ENCODE measurements around the gene GASK1A.

Gene GASK1A

DNA sequence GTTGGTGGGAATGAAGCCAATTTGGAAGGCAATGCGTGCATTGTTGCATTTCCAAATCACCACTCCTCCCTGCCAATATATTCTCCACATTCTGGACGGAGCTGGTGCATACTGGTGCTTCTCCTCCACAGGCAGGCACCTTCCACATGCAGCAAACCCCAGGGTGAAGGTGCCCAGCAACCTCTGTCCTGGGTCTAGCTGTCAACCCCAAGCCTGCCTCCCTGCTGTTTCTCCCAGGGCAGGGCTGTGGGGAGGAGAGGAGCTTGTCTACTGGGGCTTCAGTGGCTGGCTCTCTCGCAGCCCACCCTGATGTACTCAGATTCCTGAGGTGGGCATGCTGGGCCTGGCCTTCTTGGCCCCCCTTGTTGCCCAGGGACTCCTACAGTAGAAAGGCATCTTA, 20.1 kb downstream of the GASK1A start:
- Mint-ChIP-seq H3K9me3 (no peaks in the 10 kb centered on the region), H3K27ac (no peak overlapping the region), H3K36me3 (no peaks in the 10 kb centered on the region), H3K4me3 (no peak overlapping the region), H3K4me1 (no peaks in the 10 kb centered on the region)
- no peak for ATAC-seq
- DNase-seq (ENCODE audit: low spot score in 2 of 2): no peak

DNA sequence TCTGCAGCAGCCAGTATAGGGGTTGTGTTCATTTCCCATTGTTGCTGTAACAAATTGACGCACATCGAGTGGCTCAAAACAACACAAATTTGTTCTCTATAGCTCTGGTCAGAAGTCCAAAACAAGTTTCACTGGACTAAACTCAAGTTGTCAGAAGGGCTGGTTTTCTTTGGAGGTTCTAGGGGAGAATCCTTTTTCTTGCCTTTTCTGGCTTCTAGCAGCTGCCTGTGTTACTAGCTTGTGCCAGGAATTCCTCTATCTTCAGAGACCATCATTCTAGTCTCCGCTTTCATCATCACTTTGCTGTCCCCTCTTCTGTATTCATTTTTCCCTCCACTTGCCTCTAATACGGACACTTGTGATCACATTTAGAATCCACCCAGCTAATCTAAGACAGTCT, 20.5 kb downstream of the GASK1A start:
- H3K4me1 Mint-ChIP-seq: no peaks in the 10 kb centered on the region
- no peaks in the 10 kb centered on the region for H3K9me3 Mint-ChIP-seq
- H3K4me3 Mint-ChIP-seq: no peak overlapping the region
- H3K36me3 Mint-ChIP-seq: no peaks in the 10 kb centered on the region
- no peak overlapping the region for H3K27ac Mint-ChIP-seq
- no peak for ATAC-seq
- DNase-seq (ENCODE audit: low spot score in 2 of 2): no peak

DNA sequence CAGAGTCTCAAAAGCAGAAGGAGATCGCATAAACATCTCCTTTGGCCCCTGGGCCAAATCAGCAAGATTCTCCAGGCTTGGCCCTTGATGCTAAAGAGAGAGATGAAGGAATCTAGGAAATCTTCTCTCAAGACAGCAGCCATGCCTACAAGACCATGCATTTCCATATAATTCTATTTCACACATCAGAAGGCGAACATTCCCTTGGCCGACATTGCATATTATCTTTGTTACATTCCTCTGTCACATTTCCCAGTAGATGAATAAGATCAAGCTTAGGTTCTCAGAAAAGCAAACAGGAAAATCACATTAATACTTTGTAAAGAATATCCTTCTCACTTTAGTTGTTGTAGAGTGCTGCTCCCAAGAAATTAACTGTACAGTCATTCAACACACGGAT, 21.3 kb downstream of the GASK1A start:
- no peak overlapping the region for H3K27ac Mint-ChIP-seq
- ATAC-seq: no peak
- no peaks in the 10 kb centered on the region for H3K4me1 Mint-ChIP-seq
- H3K36me3 Mint-ChIP-seq: no peaks in the 10 kb centered on the region
- no peak for DNase-seq (ENCODE audit: low spot score in 2 of 2)
- H3K4me3 Mint-ChIP-seq: no peak overlapping the region
- H3K9me3 Mint-ChIP-seq: no peaks in the 10 kb centered on the region

DNA sequence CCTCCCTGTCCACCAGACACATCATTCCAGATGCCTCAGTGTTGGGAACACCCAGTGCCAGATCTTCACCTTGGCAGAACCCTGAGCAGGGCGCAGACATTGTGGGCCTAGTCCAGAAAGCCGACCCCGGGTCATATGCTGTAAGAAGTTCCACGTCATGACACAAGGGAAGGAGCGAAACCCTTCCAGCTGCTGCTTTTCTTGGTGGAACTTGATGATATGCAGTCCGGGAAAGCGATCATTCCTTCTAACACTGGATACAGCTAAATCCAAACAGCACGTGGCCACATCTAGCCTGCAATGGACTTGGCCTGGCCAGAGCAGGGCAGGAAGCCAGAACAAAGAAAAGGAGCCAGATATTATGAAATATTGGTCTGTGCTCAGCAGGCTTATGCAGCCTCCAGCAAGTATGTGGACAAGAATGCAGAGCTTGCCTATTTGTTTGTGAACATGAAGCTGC, 22.0 kb downstream of the GASK1A start:
- no peak overlapping the region for H3K27ac Mint-ChIP-seq
- H3K9me3 Mint-ChIP-seq: no peaks in the 10 kb centered on the region
- no peak overlapping the region for H3K4me3 Mint-ChIP-seq
- no peaks in the 10 kb centered on the region for H3K36me3 Mint-ChIP-seq
- DNase-seq (ENCODE audit: low spot score in 2 of 2) (no peak), ATAC-seq (no peak)
- H3K4me1 Mint-ChIP-seq: peaks cover 4% of the 10 kb centered on the region

DNA sequence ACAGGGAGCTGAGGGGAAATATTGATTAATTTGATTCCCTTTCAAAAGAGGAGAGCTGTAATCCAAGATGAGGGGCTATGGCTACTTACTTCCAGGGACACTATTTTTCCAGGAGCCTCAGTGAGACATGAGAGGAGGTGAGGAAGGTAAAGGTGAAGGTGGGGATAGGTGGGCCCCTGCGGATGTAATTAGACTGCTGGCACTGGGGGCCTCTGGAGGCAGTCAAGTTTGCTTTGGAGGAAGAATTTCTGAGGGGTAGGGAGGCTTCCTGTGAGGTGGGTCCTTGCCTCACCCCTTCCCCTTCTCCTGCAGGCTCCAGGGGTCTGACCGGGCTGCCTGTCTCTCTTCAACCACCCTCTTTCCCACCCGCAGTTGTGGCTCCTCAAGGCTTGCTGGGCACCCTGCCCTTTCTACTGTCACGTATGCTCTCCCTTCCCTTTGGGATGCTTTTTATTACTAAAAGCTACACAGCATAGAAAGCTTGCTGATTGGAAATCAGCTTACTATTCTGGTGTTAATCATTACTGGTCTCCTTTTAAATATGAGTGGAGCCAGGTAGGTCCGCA, 22.5 kb downstream of the GASK1A start:
- no peak overlapping the region for H3K27ac Mint-ChIP-seq
- DNase-seq (ENCODE audit: low spot score in 2 of 2) (no peak), ATAC-seq (no peak)
- H3K36me3 Mint-ChIP-seq: no peaks in the 10 kb centered on the region
- no peaks in the 10 kb centered on the region for H3K9me3 Mint-ChIP-seq
- peaks cover 5% of the 10 kb centered on the region for H3K4me1 Mint-ChIP-seq
- H3K4me3 Mint-ChIP-seq: no peak overlapping the region

DNA sequence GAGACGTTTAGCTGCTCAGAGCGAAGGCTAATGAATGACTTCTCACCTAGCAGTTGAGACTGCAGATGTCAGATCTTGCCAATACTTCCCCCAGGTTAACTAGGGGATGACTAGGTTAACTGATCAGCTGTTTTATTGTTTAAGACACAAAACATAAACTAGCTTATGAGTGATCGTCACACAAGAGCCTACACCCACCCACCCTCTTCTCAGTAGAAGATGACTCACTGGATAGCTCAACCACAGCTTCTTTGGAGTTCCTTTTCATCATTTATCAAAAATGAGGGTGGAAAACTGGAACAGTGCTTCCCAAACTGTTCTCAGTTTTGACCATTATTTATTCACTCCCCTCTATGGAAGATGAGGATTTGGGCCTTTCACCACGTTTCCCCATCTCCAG, 25.2 kb downstream of the GASK1A start:
- ATAC-seq: peak; percentile 63
- no peak overlapping the region for H3K27ac Mint-ChIP-seq
- no peaks in the 10 kb centered on the region for H3K9me3 Mint-ChIP-seq
- no peaks in the 10 kb centered on the region for H3K36me3 Mint-ChIP-seq
- peaks cover 5% of the 10 kb centered on the region for H3K4me1 Mint-ChIP-seq
- no peak for DNase-seq (ENCODE audit: low spot score in 2 of 2)
- H3K4me3 Mint-ChIP-seq: no peak overlapping the region

DNA sequence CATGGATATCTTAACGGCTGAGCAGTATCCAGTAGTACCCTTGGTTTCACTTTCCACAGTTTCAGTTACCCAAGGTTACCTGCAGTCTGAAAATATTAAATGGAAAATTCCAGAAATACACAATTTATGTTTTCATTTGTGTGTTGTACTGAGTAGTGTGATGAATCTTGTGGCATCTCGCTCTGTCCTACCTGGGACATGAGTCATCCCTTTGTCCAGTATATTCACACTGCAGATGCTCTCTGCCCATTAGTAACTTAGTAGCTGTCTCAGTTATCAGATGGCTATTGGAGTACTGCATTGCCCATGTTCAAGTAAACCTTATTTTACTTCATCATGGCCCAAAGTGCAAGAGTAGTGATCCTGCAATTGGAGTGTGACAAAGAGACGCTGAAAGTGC, 26.1 kb downstream of the GASK1A start:
- no peak for DNase-seq (ENCODE audit: low spot score in 2 of 2)
- peaks cover 5% of the 10 kb centered on the region for H3K4me1 Mint-ChIP-seq
- H3K9me3 Mint-ChIP-seq: no peaks in the 10 kb centered on the region
- H3K36me3 Mint-ChIP-seq: no peaks in the 10 kb centered on the region
- H3K4me3 Mint-ChIP-seq: no peak overlapping the region
- ATAC-seq: no peak
- H3K27ac Mint-ChIP-seq: no peak overlapping the region

DNA sequence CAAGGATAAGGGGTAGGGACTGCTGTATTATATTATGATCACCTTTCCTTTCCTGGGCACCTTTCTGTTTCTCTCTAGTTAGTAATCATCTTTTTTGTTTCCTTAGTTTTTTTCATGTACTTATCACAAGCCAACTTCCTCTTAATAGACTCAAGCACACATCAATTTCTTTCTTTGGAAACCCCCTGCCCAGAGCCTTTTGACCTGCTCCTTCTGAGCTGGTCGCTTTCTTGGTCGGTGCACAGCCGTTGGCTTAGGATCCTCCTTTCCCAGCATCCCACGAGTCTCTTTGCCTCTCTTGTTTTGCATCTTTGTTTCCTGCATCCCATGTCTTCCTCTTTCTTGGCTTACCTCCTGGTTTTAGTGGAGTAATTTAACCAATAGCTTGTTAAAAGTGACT, 26.9 kb downstream of the GASK1A start:
- no peak overlapping the region for H3K27ac Mint-ChIP-seq
- ATAC-seq: no peak

DNA sequence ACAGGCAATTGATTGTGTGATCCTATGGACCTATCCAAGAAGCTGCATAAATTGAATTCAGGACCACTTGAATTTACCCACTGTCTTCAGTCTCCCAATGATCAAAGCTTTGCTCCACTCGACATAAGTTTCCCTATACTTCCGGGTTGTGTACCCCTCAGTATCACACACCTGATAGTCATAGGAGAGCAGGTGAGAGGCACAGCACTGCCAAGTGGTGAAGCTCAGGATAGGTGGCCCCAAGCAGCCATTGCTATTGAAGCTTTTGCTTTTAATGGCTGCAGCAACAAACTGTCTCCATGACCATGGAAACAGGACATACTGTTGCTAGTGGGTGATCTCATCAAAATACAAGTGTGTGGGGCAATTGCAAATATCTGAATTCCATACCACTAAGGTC, 27.7 kb downstream of the GASK1A start:
- no peaks in the 10 kb centered on the region for H3K36me3 Mint-ChIP-seq
- DNase-seq (ENCODE audit: low spot score in 2 of 2) (no peak), ATAC-seq (no peak)
- peaks cover 5% of the 10 kb centered on the region for H3K4me1 Mint-ChIP-seq
- H3K27ac Mint-ChIP-seq: no peak overlapping the region
- H3K4me3 Mint-ChIP-seq: no peak overlapping the region
- H3K9me3 Mint-ChIP-seq: no peaks in the 10 kb centered on the region

More for the DNA sequence above, 26.9 kb downstream of the GASK1A start:
- peaks cover 5% of the 10 kb centered on the region for H3K4me1 Mint-ChIP-seq
- H3K4me3 Mint-ChIP-seq: no peak overlapping the region
- DNase-seq (ENCODE audit: low spot score in 2 of 2): no peak
- no peaks in the 10 kb centered on the region for H3K9me3 Mint-ChIP-seq
- no peaks in the 10 kb centered on the region for H3K36me3 Mint-ChIP-seq

DNA sequence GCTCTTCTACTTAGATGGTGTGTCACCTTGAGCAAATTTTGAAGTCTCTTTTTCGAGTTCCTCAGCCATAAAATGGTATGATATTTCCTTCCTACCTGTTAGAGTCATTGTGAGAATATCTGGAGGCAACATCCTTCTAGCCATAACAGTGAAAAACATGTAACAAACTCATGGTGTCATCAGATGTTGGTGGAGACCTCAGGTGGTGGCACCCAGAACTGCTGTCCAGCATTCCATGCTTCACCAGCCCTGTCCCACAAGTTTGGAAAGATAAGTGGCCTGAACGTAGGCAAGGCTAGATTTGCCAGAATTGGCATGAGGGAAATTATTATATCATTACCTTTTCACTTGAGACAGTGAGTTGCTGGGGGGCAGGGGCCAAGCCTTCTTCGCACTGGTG, 30.4 kb downstream of the GASK1A start:
- no peak overlapping the region for H3K27ac Mint-ChIP-seq
- no peak overlapping the region for H3K4me3 Mint-ChIP-seq

DNA sequence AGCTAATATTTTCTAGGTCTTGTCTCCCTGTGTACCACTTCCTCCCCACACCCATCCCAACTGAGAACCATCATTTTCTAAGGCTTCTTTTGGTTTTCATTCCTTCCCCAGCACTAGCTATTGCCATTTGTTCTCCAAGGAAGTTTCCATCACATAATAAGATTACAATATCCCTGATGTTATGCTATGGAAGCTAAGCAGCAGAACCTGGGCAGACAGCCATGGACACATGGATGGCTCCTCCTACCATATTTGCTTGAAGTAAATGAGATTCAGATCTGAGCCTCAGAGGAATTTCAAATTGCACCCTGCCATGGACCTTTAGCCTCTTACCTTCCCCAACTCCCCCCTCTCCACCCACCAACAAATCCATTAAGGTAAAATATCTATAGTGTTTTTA, 31.5 kb downstream of the GASK1A start:
- no peak for DNase-seq (ENCODE audit: low spot score in 2 of 2)
- no peaks in the 10 kb centered on the region for H3K36me3 Mint-ChIP-seq
- H3K4me1 Mint-ChIP-seq: peaks cover 5% of the 10 kb centered on the region
- H3K9me3 Mint-ChIP-seq: no peaks in the 10 kb centered on the region
- no peak overlapping the region for H3K27ac Mint-ChIP-seq
- ATAC-seq: no peak
- H3K4me3 Mint-ChIP-seq: no peak overlapping the region

More for the DNA sequence above, 30.4 kb downstream of the GASK1A start:
- Mint-ChIP-seq H3K9me3 (no peaks in the 10 kb centered on the region), H3K36me3 (no peaks in the 10 kb centered on the region), H3K4me1 (peaks cover 5% of the 10 kb centered on the region)
- DNase-seq (ENCODE audit: low spot score in 2 of 2): no peak
- ATAC-seq: no peak

DNA sequence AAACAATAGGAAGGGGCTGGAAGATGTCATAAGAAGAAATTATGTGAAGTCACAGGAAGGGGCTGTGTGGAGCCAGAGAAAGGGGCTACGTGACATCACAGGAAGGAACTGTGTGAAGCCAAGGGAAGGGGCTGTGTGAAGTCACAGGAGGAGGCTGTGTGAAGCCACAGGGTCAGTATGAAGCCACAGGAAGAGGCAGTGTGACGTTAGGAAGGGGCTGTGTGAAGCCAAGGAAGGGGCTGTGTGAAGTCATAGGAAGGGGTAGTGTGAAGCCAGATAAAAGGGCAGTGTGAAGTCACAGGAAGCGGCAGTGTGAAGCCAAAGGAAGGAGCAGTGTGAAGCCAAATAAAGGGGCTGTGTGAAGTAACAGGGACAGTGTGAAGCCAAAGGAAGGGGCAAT, 32.5 kb downstream of the GASK1A start:
- Mint-ChIP-seq H3K9me3 (no peaks in the 10 kb centered on the region), H3K36me3 (no peaks in the 10 kb centered on the region), H3K4me3 (no peak overlapping the region), H3K27ac (no peak overlapping the region), H3K4me1 (no peaks in the 10 kb centered on the region)
- DNase-seq (ENCODE audit: low spot score in 2 of 2) (no peak), ATAC-seq (no peak)

DNA sequence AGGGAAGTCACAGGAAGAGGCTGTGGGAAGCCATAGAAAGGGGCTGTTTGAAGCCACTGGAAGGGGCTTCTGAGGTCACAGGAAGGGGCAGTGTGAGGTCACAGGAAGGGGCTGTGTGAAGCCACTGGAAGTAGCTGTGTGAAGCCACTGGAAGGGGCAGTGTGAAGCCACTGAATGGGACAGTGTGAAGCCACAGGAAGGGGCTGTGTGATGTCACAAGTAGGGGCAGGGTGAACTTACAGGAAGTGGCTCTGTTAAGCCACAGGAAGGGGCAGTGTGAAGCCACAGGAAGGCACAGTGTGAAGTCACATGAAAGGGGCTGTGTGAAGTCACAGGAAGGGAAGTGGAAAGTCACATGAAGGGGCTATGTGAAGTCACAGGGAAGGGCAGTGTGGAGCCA, 33.1 kb downstream of the GASK1A start:
- H3K4me3 Mint-ChIP-seq: no peak overlapping the region
- no peaks in the 10 kb centered on the region for H3K9me3 Mint-ChIP-seq
- DNase-seq (ENCODE audit: low spot score in 2 of 2) (no peak), ATAC-seq (no peak)
- H3K27ac Mint-ChIP-seq: no peak overlapping the region
- no peaks in the 10 kb centered on the region for H3K4me1 Mint-ChIP-seq
- no peaks in the 10 kb centered on the region for H3K36me3 Mint-ChIP-seq

DNA sequence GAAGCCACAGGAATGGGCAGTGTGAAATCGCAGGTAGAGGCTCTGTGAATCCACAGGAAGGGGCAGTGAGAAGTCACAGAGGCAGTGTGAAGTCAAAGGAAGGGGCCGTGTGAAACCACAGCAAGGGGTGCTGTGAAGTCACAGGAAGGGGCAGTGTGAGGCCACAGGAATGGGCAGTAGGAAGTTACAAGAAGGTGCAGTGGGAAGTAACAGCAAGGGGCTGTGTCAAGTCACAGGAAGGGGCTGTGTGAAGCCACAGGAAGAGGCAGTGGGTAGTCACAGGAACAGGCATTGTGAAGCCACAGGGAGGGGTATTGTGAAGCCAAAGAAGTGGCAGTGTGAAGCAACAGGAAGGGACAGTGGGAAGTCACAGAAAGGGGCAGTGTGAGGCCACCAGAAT, 34.1 kb downstream of the GASK1A start:
- DNase-seq (ENCODE audit: low spot score in 2 of 2): no peak
- Mint-ChIP-seq H3K9me3 (no peaks in the 10 kb centered on the region), H3K27ac (no peak overlapping the region), H3K36me3 (no peaks in the 10 kb centered on the region), H3K4me1 (no peaks in the 10 kb centered on the region), H3K4me3 (no peak overlapping the region)
- no peak for ATAC-seq

DNA sequence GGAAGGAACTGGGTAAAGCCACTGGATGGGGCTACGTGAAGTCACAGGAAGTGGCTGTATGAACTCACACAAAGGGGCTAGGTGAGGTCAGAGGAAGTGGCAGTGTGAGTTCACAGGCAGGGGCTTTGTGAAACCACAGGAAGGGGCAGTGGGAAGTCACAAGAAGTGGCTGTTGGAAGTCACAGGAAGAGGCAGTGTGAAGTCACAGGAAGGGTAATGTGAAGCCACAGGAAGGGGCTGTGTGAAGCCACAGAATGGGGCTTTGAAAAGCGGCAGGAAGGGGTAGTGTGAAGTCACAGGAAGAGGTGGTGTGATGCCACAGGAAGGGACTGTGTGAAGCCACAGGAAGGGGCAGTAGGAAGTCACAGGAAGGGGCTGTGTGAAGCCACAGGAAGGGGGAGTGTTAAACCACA, 34.6 kb downstream of the GASK1A start:
- no peak overlapping the region for H3K27ac Mint-ChIP-seq
- no peaks in the 10 kb centered on the region for H3K9me3 Mint-ChIP-seq
- H3K36me3 Mint-ChIP-seq: no peaks in the 10 kb centered on the region
- H3K4me1 Mint-ChIP-seq: no peaks in the 10 kb centered on the region
- DNase-seq (ENCODE audit: low spot score in 2 of 2) (no peak), ATAC-seq (peak; percentile 66)
- H3K4me3 Mint-ChIP-seq: no peak overlapping the region

DNA sequence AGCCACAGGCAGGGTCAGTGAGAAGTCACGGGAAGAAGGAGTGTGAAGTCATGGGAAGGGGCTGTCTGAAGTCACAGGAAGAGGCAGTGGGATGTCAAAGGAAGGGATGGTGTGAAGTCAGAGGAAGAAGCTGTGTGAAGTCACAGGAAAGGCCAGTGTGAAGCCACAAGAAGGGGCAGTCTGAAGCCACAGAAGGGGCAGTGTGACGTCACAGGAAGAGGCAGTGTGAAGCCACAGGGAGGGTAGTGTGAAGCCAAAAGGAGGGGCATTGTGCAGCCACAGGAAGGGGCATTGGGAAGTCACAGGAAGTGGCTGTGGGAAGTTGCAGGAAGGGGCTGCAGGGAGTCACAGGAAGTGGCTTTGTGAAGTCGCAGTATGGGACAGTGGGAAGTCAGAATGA, 35.1 kb downstream of the GASK1A start:
- ATAC-seq: no peak
- Mint-ChIP-seq H3K27ac (no peak overlapping the region), H3K9me3 (no peaks in the 10 kb centered on the region)

DNA sequence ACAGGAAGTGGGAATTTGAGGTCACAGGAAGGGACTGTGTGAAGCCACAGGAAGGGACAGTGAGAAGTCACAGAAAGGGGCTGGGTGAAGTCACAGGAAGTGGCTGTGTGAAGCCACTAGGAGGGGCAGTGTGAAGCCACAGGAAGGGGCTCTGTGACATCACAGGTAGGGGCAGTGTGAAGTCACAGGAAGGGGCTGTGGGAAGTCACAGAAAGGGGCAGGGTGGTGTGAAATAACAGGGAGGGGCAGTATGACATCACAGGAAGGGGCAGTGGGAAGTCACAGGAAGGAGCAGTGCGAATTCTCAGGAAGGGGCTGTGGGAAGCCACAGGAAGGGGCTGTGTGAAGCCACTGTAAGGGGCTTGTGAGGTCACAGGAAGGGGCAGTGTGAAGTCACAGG, 35.8 kb downstream of the GASK1A start:
- Mint-ChIP-seq H3K4me3 (no peak overlapping the region), H3K4me1 (no peaks in the 10 kb centered on the region), H3K9me3 (no peaks in the 10 kb centered on the region), H3K27ac (no peak overlapping the region), H3K36me3 (no peaks in the 10 kb centered on the region)
- DNase-seq (ENCODE audit: low spot score in 2 of 2) (no peak), ATAC-seq (no peak)

More for the DNA sequence above, 35.1 kb downstream of the GASK1A start:
- Mint-ChIP-seq H3K4me1 (no peaks in the 10 kb centered on the region), H3K4me3 (no peak overlapping the region), H3K36me3 (no peaks in the 10 kb centered on the region)
- DNase-seq (ENCODE audit: low spot score in 2 of 2): no peak

Measured in stimulated activated effector memory CD8-positive, alpha-beta T cell treated with anti-CD3 and anti-CD28 coated beads, Interleukin-12 subunit alpha, Interleukin-12 subunit beta, amount 100 ng/mL, for 72 hours (primary cell).